ENCODE results near the gene GRHL1.

DNA sequence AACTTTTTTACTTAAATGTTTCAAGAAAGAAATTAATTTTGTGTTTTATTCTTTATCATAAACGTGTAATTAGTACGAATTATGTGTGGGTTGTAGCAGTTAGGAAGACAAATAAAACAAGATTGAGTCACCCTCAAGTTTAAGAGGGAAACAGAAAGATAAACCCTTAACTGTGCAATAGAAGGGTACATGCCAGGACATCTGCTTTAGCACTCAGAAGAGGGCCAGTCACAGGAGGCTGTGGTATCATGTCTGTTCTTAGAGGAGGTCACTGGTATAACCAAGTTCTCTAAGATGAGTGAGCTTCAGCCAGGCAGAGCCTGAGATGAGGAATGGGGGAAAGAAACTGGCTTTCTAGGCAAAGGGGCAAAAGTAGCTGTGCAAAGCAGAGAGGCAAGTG lies 42.4 kb upstream of the GRHL1 start:
- TF ChIP-seq, protein P1, sequence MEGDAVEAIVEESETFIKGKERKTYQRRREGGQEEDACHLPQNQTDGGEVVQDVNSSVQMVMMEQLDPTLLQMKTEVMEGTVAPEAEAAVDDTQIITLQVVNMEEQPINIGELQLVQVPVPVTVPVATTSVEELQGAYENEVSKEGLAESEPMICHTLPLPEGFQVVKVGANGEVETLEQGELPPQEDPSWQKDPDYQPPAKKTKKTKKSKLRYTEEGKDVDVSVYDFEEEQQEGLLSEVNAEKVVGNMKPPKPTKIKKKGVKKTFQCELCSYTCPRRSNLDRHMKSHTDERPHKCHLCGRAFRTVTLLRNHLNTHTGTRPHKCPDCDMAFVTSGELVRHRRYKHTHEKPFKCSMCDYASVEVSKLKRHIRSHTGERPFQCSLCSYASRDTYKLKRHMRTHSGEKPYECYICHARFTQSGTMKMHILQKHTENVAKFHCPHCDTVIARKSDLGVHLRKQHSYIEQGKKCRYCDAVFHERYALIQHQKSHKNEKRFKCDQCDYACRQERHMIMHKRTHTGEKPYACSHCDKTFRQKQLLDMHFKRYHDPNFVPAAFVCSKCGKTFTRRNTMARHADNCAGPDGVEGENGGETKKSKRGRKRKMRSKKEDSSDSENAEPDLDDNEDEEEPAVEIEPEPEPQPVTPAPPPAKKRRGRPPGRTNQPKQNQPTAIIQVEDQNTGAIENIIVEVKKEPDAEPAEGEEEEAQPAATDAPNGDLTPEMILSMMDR (IDR thresholded peaks at IDR 0.05) = no peak
- TF ChIP-seq POLR2A (IDR thresholded peaks at IDR 0.05) = no peak

All from testis (tissue), 2 donors.